HL-60 (cell line): ENCODE measurements around the gene NKAIN2.

Experiments
- CTCF ChIP-seq: IDR thresholded peaks from one replicate; pipeline ENCODE4 v1.5.1; 2011; ENCODE audit warnings: low read length, control low read depth, inconsistent platforms; ENCODE audit not compliant: insufficient read depth
- GABPA ChIP-seq: IDR thresholded peaks from 2 replicates; pipeline ENCODE4 v1.6.1; 2012; ENCODE audit warnings: low read depth
- POLR2AphosphoS5 ChIP-seq: IDR thresholded peaks from 2 replicates; pipeline ENCODE4 v1.6.1; 2012; ENCODE audit warnings: low read depth
- REST ChIP-seq: IDR thresholded peaks from 2 replicates; pipeline ENCODE4 v1.6.1; 2012; ENCODE audit warnings: low read depth; ENCODE audit not compliant: insufficient replicate concordance
- SPI1 ChIP-seq: IDR thresholded peaks from 2 replicates; pipeline ENCODE4 v1.6.1; 2012; ENCODE audit warnings: low read depth, mild to moderate bottlenecking, borderline replicate concordance

DNA sequence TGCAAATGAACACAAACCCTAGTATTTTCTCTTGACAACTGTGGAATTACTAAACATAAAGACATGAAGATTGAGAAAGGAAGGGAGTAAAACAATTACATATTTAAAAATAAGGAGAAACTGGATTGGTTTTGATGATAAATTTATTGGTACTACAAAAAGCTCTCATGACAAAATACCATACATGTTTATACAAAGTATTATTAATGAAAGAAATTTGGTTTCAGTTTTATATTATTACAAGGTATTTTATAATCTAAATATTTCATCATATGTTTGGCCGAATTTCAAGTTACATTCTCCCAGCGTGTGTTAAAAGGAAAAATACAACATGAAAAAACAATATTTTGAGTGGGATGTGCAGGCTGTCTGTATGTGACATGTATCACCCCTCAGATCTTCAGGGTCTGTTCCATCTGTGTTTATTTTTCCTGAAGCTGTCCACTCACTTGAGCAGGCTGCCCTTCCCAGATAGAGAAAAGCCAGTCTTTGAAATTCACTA lies 568.4 kb downstream of the NKAIN2 start:
- TF ChIP-seq CTCF: no peak
- no peak for TF ChIP-seq POLR2AphosphoS5
- no peak for TF ChIP-seq REST
- no peak for TF ChIP-seq SPI1
- no peak for TF ChIP-seq GABPA
